Right atrium auricular region (tissue), 2 donors: ENCODE measurements around the gene TROAP. TPM values are rescaled to one million over a fixed set of nuclear protein-coding genes. Genes with fewer than 3 reads are reported as not detected.
"Not testable (repeated sequence)": the region's sequence is repeated elsewhere in the genome, so short reads cannot be mapped to it uniquely, and the experiment has no call there.

Experiments used
- DNase-seq: peaks from one replicate; pipeline ENCODE4 v3.0.0-alpha.2; 2019; ENCODE audit warnings: low spot score
- H3K27ac ChIP-seq, 2 donors: fragments of 200-600 bp; sonication (generic); 1 replicate in 1 of 2; 2 replicates in 1 of 2; pipeline ENCODE4 v1.5.1; 2016 to 2019
- H3K27me3 ChIP-seq, 2 donors: fragments of 200-600 bp; sonication (generic); one replicate each; pipeline versions ENCODE4 v1.5.1 to v1.6.0; 2017 to 2019
- H3K36me3 ChIP-seq: fragments of 200-600 bp; sonication (generic); one replicate; pipeline ENCODE4 v1.5.1; 2016
- H3K4me1 ChIP-seq, 2 donors: fragments of 200-600 bp; sonication (generic); one replicate each; pipeline versions ENCODE4 v1.5.1 to v1.6.0; 2017 to 2019
- H3K4me3 ChIP-seq, 2 donors: fragments of 200-600 bp; sonication (generic); 1 replicate in 1 of 2; 2 replicates in 1 of 2; pipeline ENCODE4 v1.5.1; 2017 to 2019; ENCODE audit warnings: mild to moderate bottlenecking in 1 of 2, moderate library complexity in 1 of 2
- H3K9me3 ChIP-seq, 2 donors: fragments of 200-600 bp; sonication (generic); one replicate each; pipeline ENCODE4 v1.5.1; 2019
- total RNA-seq, 2 donors: library from RNA; depleted of rRNA; stranded (reverse); fragments of >200 nt; gene quantifications; one replicate each; pipeline ENCODE4 v1.1.0, GENCODE V29; 2016
- TF ChIP-seq, protein P1 (sequence below), 2 donors: fragments of 200-600 bp; sonication (generic); IDR thresholded peaks; one replicate each; pipeline ENCODE4 v1.5.1; 2019; ENCODE audit warnings: antibody characterized with exemption in 2 of 2

TROAP gene
- total RNA-seq, 2 donors from 2014 or later, result 0.48 TPM; not detected in 1

DNA sequence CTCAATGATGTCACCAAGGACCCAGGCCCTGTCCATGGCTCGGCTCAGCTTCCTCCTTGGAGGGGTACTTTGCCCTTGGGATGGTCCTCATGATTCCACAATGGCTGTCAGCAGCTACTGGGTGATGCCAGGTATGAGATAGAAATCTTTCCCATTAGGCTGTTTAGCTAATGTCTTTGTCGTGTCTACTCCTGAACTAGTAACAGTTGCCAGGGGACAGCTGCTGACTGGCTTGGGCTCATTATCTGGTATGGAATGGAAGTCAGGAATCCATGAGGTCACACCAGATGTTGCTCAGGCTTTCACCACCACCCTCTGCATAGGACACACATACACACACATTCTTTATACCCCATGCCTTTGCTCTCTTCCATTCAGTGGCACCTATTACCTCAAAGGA is 18.9 kb upstream of the TROAP start:
- Histone ChIP-seq H3K36me3 (no peaks in the 10 kb centered on the region), H3K9me3 (no peaks in the 10 kb centered on the region), H3K4me1 (no peaks in the 10 kb centered on the region), H3K4me3 (no peak overlapping the region), H3K27ac (no peak overlapping the region), H3K27me3 (no peaks in the 10 kb centered on the region)
- no peak for DNase-seq
- TF ChIP-seq, protein P1, sequence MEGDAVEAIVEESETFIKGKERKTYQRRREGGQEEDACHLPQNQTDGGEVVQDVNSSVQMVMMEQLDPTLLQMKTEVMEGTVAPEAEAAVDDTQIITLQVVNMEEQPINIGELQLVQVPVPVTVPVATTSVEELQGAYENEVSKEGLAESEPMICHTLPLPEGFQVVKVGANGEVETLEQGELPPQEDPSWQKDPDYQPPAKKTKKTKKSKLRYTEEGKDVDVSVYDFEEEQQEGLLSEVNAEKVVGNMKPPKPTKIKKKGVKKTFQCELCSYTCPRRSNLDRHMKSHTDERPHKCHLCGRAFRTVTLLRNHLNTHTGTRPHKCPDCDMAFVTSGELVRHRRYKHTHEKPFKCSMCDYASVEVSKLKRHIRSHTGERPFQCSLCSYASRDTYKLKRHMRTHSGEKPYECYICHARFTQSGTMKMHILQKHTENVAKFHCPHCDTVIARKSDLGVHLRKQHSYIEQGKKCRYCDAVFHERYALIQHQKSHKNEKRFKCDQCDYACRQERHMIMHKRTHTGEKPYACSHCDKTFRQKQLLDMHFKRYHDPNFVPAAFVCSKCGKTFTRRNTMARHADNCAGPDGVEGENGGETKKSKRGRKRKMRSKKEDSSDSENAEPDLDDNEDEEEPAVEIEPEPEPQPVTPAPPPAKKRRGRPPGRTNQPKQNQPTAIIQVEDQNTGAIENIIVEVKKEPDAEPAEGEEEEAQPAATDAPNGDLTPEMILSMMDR (IDR thresholded peaks at IDR 0.05), result no peak

DNA sequence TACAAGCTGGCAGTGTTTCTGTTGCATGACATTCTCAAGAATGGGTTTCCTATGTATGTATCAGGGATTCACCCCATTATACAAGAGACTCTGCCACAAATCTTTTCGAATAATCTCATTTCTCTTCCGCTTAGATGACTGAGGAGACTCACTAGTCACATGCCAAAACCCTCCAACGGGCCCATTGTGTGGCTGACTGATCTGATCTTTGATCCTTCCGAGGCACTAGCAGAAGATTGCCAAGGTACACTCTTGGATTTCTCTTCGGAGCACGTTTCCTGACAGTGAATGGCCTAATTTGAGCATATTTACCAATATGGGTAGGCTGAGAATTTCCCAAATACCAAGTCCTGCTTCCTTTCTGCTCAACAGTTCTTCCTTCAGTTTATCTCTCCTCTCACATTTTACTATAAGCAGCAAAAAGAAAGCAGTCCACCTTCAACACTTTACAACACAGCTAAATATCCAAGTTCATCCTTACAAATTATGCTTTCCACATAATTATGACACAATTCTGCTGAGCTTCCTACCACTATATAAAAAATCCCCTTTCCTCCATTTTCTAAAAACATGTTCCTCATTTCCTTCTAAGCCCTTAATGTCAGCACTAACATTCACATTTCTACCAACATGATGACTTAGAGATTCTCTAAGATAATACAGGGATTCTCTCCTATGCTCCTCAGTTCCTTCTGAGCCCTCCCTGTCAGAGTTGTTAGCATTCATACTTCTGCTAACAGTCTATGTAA is 17.1 kb upstream of the TROAP start:
- Histone ChIP-seq H3K27me3 (no peaks in the 10 kb centered on the region), H3K36me3 (no peaks in the 10 kb centered on the region), H3K4me1 (no peaks in the 10 kb centered on the region), H3K9me3 (no peaks in the 10 kb centered on the region), H3K4me3 (no peak overlapping the region), H3K27ac (no peak overlapping the region)
- no peak for DNase-seq
- TF ChIP-seq, protein P1 (IDR thresholded peaks at IDR 0.05), result no peak

DNA sequence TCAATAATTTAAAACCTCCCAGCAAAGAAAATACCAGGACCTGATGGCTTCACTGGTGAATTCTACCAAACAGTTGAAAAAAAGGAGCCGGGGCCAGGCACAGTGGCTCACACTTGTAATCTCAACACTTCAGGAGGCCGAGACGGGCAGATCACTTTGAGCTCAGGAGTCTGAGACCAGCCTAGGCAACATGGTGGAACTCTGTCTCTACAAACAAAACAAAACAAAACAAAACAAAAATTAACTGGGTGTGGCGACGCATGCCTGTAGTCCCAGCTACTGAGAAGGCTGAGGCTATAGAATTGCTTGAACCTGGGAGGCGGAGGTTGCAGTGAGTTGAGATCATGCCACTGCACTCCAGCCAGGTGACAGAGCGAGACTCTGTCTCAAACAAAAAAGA is 13.7 kb upstream of the TROAP start:
- no peaks in the 10 kb centered on the region for H3K36me3 ChIP-seq
- TF ChIP-seq, protein P1 (IDR thresholded peaks at IDR 0.05), result no peak

DNA sequence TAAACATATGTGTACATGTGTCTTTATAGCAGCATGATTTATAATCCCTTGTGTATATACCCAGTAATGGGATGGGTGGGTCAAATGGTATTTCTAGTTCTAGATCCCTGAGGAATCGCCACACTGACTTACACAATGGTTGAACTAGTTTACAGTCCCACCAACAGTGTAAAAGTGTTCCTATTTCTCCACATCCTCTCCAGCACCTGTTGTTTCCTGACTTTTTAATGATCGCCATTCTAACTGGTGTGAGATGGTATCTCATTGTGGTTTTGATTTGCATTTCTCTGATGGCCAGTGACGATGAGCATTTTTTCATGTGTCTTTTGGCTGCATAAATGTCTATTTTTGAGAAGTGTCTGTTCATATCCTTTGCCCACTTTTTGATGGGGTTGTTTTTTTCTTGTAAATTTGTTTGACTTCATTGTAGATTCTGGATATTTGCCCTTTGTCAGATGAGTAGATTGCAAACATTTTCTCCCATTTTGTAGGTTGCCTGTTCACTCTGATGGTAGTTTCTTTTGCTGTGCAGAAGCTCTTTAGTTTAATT is 12.5 kb upstream of the TROAP start:
- not testable (repeated sequence) for H3K4me1 ChIP-seq, H3K27me3 ChIP-seq, DNase-seq, H3K4me3 ChIP-seq, H3K27ac ChIP-seq, H3K9me3 ChIP-seq, H3K36me3 ChIP-seq

More for the DNA sequence above, 13.7 kb upstream of the TROAP start:
- Histone ChIP-seq H3K4me1 (no peaks in the 10 kb centered on the region), H3K27me3 (no peaks in the 10 kb centered on the region), H3K27ac (no peak overlapping the region), H3K9me3 (no peaks in the 10 kb centered on the region), H3K4me3 (no peak overlapping the region)
- no peak for DNase-seq

DNA sequence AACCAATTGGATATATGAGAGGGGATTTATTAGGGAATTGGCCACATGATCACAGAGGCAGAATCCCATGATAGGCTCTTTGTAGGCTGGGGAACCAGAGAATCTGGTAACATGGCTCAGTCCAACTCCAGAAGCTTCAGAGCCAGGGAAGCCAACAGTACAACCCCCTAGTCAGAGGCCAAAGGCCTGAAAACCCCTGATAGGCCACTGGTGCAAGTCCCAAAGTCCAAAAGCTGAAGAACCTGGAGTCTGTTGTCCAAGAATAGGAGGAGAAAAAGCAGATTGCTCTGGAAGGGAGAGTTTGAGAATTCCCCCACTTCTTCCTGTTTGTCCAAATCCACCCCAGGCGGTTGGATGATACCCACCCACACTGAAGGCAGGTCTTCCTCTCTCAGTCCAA is 8.2 kb upstream of the TROAP start:
- DNase-seq, result no peak
- no peaks in the 10 kb centered on the region for H3K27me3 ChIP-seq
- no peaks in the 10 kb centered on the region for H3K9me3 ChIP-seq
- H3K27ac ChIP-seq, result no peak overlapping the region
- TF ChIP-seq, protein P1 (IDR thresholded peaks at IDR 0.05), result no peak
- H3K36me3 ChIP-seq, result no peaks in the 10 kb centered on the region
- no peak overlapping the region for H3K4me3 ChIP-seq
- H3K4me1 ChIP-seq, result no peaks in the 10 kb centered on the region

DNA sequence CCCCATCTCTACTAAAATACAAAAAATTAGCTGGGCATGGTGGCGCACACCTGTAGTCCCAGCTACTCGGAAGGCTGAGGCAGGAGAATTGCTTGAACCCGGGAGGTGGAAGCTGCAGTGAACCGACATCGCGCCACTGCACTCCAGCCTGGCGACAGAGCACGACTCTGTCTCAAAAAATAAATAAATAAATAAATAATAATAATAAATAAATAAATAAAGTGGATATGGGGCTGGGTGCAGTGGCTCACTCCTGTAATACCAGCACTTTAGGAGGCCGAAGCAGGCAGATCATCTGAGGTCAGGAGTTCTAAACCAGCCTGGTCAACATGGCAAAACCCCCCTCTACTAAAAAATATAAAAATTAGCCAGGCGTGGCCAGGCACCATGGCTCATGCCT is 5.9 kb upstream of the TROAP start:
- not testable (repeated sequence) for H3K9me3 ChIP-seq, H3K4me1 ChIP-seq, H3K36me3 ChIP-seq

DNA sequence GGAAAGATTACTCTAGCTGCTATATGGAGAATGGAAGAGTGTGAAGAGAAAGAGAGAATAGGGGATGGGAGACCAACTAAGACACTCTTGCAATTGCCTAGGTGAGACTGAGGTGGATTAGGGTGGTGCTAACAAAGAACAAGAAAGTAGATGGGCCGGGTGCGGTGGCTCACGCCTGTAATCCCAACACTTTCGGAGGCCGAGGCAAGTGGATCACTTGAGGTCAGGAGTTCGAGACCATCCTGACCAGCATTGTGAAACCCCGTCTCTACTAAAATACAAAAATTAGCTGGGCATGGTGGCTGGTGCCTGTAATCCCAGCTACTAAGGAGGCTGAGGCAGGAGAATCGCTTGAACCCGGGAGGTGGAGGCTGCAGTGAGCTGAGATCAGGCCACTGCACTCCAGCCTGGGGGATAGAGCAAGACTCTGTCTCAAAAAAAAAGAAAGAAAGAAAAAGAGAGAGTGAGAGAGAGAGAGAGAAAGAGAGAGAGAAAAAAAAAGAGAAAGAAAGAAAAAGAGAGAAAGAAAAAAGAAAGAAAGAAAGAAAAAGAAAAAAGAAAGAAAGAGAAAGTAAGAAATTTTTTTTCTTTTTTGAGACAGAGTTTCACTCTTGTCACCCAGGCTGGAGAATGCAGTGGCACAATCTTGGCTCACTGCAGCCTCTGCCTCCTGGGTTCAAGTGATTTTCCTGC is 2.5 kb upstream of the TROAP start:
- not testable (repeated sequence) for H3K4me3 ChIP-seq, H3K36me3 ChIP-seq

More for the DNA sequence above, 5.9 kb upstream of the TROAP start:
- not testable (repeated sequence) for H3K4me3 ChIP-seq, H3K27ac ChIP-seq, DNase-seq, H3K27me3 ChIP-seq

More for the DNA sequence above, 2.5 kb upstream of the TROAP start:
- DNase-seq, H3K27ac ChIP-seq, H3K9me3 ChIP-seq, H3K27me3 ChIP-seq: not testable (repeated sequence)
- H3K4me1 ChIP-seq, result peaks cover 0 to 14% of the 10 kb centered on the region in 2 donors
